ENCODE data around the gene SLC44A1. TPM values are rescaled to one million over a fixed set of nuclear protein-coding genes. Genes with fewer than 3 reads are reported as not detected.

The SLC44A1 gene
- total and polyA plus RNA-seq, 10 of the 15 experiments (the other 5 are each of a cell fraction or from before 2014, with no cell fraction given) = 2.4 to 21.2 (median 12.4) TPM

DNA sequence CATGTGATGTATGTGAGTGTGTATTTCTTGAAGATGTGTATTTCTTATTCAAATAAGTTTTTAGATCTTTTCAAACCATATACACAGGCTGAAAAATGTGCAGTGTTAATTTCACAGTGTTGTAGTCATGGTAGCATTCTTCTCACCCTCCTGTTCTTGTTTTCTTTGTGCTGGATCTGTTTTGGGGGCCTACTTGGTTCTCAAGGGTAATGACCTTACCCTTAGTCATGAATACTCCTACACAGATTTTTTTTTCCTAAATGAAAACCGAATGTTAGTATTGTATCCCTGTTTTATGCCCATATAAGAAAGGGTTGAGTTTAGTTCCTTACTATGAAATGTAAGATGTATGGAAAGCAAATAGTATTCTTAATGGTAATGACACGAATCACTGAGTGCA is 88.0 kb downstream of the SLC44A1 start:
- intact Hi-C loops (cut with micrococcal nuclease; ENCODE audit: unreplicated experiment) = no loop called here
- Histone ChIP-seq H2AFZ (ENCODE audit: control insufficient read depth, low read depth, low read length) (no peak overlapping the region), H3K4me3 (no peak overlapping the region), H3K9ac (ENCODE audit: control insufficient read depth, insufficient read depth, low read length) (no peak overlapping the region), H3K36me3 (ENCODE audit: control insufficient read depth in 2 of 2, insufficient read depth in 2 of 2, low read length in 1 of 2) (no peaks in the 10 kb centered on the region), H4K20me1 (ENCODE audit: control insufficient read depth, insufficient read depth) (no peaks in the 10 kb centered on the region), H3K4me1 (ENCODE audit: control insufficient read depth, insufficient read depth, low read length) (0 out of 2 replicates have a peak, but pooled peaks cover 6% of the 10 kb centered on the region), H3K4me2 (ENCODE audit: control insufficient read depth, insufficient read depth) (no peak overlapping the region), H3K9me3 (replicated peaks; ENCODE audit: control insufficient read depth, insufficient read depth, low read length) (no peaks in the 10 kb centered on the region), H3K27me3 (replicated peaks in 1 of 2; ENCODE audit: control insufficient read depth in 2 of 2, insufficient read depth in 2 of 2, low read length in 1 of 2) (no peaks in the 10 kb centered on the region), H3K27ac (ENCODE audit: control insufficient read depth, insufficient read depth) (no peak overlapping the region), H3K79me2 (ENCODE audit: control insufficient read depth, insufficient read depth, low read length) (no peaks in the 10 kb centered on the region)
- FAIRE-seq = no peak
- DNase-seq (ENCODE audit: low read depth, low spot score) = no peak
- RAD21 ChIA-PET (ENCODE audit: unreplicated experiment) = interaction anchor here (0.7 to 3.1 kb wide), 3 partner anchors 13 to 25 kb away, joined by 3 to 20 read pairs (median 8); no protein-coding TSS in a partner anchor
- 94% methylated on average over 2 of the region's 2 CpGs for WGBS (ENCODE audit: insufficient coverage, insufficient replicate concordance, low lambda C conversion rate, missing lambda C conversion rate)
- CTCF ChIA-PET = interaction anchor here (1.0 kb wide), 1 partner anchor 14 kb away, joined by 5 read pairs; no protein-coding TSS in a partner anchor
- in situ Hi-C loops (cut with MboI) = no loop called here
- SMC1A ChIA-PET (ENCODE audit: uncharacterized antibody, unreplicated experiment) = no interaction called here
- POLR2A ChIA-PET = interaction anchor here (0.7 kb wide), 1 partner anchor 173 kb away, joined by 4 read pairs; no protein-coding TSS in a partner anchor
- no TSS peak for BruUV-seq (replicated peaks)
- ATAC-seq = no peak
- TF ChIP-seq SMAD1 (IDR thresholded peaks at IDR 0.05; ENCODE audit: low read depth, partially characterized antibody) (no peak), HDGF (IDR thresholded peaks at IDR 0.05) (no peak), NR2C2 (IDR thresholded peaks at IDR 0.05; ENCODE audit: borderline replicate concordance, control insufficient read depth, insufficient read length, low read depth) (no peak), RAD51 (IDR thresholded peaks at IDR 0.05) (no peak), BMI1 (IDR thresholded peaks at IDR 0.05; ENCODE audit: borderline replicate concordance) (no peak), RUNX3 (IDR thresholded peaks at IDR 0.05; ENCODE audit: low read length) (no peak), GABPA (IDR thresholded peaks at IDR 0.05; ENCODE audit: low read depth) (no peak), JUNB (IDR thresholded peaks at IDR 0.05) (no peak), SP1 (IDR thresholded peaks at IDR 0.05; ENCODE audit: low read depth, low read length) (no peak), NR2F1 (conservative IDR thresholded peaks at IDR 0.05) (no peak), KAT2A (conservative IDR thresholded peaks at IDR 0.05; ENCODE audit: control insufficient read depth, low read depth, low read length) (no peak), FOS (IDR thresholded peaks at IDR 0.05; ENCODE audit: borderline replicate concordance, extremely low read depth, insufficient read length) (no peak)
- TF ChIP-seq, protein P1, sequence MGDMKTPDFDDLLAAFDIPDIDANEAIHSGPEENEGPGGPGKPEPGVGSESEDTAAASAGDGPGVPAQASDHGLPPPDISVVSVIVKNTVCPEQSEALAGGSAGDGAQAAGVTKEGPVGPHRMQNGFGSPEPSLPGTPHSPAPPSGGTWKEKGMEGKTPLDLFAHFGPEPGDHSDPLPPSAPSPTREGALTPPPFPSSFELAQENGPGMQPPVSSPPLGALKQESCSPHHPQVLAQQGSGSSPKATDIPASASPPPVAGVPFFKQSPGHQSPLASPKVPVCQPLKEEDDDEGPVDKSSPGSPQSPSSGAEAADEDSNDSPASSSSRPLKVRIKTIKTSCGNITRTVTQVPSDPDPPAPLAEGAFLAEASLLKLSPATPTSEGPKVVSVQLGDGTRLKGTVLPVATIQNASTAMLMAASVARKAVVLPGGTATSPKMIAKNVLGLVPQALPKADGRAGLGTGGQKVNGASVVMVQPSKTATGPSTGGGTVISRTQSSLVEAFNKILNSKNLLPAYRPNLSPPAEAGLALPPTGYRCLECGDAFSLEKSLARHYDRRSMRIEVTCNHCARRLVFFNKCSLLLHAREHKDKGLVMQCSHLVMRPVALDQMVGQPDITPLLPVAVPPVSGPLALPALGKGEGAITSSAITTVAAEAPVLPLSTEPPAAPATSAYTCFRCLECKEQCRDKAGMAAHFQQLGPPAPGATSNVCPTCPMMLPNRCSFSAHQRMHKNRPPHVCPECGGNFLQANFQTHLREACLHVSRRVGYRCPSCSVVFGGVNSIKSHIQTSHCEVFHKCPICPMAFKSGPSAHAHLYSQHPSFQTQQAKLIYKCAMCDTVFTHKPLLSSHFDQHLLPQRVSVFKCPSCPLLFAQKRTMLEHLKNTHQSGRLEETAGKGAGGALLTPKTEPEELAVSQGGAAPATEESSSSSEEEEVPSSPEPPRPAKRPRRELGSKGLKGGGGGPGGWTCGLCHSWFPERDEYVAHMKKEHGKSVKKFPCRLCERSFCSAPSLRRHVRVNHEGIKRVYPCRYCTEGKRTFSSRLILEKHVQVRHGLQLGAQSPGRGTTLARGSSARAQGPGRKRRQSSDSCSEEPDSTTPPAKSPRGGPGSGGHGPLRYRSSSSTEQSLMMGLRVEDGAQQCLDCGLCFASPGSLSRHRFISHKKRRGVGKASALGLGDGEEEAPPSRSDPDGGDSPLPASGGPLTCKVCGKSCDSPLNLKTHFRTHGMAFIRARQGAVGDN (IDR thresholded peaks at IDR 0.05) = no peak
- TF ChIP-seq, protein P2, sequence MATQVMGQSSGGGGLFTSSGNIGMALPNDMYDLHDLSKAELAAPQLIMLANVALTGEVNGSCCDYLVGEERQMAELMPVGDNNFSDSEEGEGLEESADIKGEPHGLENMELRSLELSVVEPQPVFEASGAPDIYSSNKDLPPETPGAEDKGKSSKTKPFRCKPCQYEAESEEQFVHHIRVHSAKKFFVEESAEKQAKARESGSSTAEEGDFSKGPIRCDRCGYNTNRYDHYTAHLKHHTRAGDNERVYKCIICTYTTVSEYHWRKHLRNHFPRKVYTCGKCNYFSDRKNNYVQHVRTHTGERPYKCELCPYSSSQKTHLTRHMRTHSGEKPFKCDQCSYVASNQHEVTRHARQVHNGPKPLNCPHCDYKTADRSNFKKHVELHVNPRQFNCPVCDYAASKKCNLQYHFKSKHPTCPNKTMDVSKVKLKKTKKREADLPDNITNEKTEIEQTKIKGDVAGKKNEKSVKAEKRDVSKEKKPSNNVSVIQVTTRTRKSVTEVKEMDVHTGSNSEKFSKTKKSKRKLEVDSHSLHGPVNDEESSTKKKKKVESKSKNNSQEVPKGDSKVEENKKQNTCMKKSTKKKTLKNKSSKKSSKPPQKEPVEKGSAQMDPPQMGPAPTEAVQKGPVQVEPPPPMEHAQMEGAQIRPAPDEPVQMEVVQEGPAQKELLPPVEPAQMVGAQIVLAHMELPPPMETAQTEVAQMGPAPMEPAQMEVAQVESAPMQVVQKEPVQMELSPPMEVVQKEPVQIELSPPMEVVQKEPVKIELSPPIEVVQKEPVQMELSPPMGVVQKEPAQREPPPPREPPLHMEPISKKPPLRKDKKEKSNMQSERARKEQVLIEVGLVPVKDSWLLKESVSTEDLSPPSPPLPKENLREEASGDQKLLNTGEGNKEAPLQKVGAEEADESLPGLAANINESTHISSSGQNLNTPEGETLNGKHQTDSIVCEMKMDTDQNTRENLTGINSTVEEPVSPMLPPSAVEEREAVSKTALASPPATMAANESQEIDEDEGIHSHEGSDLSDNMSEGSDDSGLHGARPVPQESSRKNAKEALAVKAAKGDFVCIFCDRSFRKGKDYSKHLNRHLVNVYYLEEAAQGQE (IDR thresholded peaks at IDR 0.05; ENCODE audit: low read depth, low read length) = no peak
- TF ChIP-seq, protein P3, sequence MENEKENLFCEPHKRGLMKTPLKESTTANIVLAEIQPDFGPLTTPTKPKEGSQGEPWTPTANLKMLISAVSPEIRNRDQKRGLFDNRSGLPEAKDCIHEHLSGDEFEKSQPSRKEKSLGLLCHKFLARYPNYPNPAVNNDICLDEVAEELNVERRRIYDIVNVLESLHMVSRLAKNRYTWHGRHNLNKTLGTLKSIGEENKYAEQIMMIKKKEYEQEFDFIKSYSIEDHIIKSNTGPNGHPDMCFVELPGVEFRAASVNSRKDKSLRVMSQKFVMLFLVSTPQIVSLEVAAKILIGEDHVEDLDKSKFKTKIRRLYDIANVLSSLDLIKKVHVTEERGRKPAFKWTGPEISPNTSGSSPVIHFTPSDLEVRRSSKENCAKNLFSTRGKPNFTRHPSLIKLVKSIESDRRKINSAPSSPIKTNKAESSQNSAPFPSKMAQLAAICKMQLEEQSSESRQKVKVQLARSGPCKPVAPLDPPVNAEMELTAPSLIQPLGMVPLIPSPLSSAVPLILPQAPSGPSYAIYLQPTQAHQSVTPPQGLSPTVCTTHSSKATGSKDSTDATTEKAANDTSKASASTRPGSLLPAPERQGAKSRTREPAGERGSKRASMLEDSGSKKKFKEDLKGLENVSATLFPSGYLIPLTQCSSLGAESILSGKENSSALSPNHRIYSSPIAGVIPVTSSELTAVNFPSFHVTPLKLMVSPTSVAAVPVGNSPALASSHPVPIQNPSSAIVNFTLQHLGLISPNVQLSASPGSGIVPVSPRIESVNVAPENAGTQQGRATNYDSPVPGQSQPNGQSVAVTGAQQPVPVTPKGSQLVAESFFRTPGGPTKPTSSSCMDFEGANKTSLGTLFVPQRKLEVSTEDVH (IDR thresholded peaks at IDR 0.05; ENCODE audit: low read depth, partially characterized antibody) = no peak

All from GM12878 (cell line).